OCI-M2 (cell line): ENCODE measurements around the gene SCART1.
"Not testable (repeated sequence)": the region's sequence is repeated elsewhere in the genome, so short reads cannot be mapped to it uniquely, and the experiment has no call there.

Source experiments
- DNase-seq: peaks from one replicate; lab custom pipeline; 2025; ENCODE audit not compliant: unreplicated experiment; lab: John Stamatoyannopoulos, UW

Gene SCART1

DNA sequence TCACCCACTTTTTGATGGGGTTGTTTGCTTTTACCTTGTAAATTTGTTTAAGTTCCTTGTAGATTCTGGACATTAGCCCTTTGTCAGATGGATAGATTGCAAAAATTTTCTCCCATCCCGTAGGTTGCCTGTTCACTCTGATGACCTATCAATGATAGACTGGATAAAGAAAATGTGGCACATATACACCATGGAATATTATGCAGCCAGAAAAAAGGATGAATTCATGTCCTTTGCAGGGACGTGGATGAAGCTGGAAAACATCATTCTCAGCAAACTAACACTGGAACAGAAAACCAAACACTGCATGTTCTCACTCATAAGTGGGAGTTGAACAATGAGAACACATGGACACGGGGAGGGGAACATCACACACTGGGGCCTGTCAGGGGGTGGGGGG is 15.5 kb downstream of the SCART1 start:
- not testable (repeated sequence) for DNase-seq

DNA sequence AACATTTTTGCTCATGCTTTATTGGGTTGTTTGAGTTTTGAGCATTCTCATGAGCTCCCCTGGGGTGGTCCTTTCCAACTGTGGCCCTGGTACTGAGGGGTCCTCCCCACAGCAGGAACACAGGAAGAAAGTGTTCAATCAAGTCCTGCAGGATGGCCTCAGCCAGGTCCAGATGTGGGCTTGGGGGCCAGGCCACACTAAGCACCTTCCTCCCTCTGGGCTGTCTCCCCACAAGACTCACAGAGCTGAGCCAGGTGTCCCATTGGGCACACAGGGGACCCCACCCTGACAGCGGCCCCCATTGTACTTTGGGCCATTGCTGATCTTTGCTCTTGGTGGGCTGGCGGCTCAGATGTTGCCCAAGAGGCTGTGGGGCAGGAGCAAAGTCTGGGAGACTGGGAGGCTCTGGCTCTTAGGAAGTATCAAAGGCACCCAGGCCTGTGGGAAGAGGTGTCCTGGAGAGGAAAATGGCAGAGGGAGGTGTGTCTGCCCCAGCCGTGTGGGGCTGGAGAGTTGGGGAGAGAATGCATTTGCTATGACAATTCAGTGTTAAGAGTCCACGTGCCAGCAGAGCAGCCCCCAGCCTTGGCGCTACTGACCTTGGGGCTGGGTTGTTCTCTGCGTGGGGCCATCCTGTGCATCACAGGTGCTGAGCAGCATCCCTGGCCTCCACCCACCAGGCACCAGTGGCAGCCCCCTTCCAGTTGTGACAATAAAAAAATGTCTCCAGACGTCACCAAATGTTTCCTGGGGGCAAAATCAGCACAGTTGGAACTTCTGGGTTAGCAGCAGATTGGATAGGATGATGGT is 17.8 kb downstream of the SCART1 start:
- no peak for DNase-seq

DNA sequence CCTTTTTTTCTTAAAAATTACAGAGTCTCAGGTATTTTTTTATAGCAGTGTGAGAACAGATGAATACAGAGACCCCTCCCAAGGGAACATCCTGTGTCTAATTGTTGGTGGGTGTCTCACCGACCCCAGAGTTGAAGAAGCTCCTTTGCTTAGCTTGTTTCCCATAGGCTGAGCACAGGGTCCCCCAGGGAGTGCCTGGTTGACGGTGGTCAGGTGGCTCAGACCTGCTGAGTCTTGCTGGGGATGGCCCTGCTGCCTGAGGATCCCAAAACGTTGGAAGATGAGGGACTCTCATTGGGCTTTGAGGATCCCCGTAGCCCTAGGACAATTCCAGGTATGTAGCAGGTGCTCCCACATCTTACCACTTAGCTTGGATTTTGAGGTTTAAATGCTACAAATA is 19.5 kb downstream of the SCART1 start:
- no peak for DNase-seq

DNA sequence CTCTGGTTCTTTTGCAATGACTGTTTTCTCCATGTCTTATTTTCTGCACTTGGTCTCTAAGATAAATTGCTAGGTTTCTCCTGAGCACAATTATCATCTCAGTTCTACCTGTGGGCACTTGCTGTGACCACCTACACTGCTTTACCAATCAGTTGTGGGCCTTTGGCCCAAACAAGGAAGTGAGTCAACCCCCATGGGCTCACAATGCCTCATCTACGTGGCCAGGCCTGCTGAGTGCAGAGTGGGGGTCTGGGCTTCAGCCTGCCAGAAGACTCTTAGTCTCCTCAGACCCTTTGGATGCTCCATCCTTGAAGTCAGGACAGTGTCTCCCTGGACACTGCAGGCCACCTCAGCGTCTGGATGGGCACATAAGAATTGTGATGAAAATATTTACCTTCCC is 20.3 kb downstream of the SCART1 start:
- no peak for DNase-seq

DNA sequence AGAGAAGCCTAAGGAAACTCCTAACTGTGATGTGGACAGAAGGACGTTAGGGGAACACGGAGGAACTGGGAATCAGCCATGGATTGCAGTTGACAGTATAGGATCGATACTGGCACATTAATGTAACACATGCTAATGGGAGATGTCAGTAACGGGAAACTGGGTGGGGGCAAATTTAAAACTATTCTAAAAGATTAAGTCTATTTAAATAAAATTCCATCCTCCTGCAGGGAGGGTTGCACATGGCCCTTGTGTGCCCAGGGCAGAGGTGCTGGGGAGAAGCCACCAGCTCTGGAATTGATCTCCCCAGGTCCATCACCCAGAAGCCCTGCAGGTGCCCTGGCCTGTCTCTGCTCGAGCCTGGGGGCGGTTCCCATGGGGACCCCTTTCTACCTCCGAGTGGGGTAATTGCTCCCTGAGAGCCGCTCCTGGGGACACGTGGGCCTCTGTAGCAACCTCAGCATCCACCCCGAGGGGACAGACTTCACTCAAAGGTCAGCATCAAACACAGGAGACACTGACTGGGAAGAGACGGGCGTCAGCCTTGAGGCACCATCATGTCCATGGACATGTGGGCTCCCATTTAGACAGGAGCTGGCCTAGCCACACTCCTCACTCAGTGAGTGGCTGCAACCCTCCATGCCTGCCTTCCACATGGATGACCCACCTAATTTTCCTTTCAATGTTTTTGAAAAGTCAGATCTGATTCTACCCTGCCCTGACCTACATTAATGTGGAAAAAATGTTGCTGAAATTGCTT is 21.1 kb downstream of the SCART1 start:
- DNase-seq: no peak

DNA sequence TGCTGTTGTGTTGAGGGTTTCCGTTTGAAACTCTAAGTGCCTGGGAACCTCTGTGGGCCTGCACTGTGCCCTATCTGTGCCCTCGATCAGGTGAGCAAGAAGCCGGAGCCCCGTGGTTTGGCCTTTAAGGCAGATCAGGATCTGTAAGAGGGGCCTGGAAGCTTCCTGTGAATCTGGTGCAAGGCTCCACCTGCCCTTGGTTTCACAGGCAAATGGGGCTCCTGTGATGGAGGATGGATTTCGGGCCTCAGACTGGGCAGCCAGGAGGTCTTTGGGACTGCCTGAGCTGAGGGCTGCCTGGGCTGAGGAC is 21.6 kb downstream of the SCART1 start:
- no peak for DNase-seq

DNA sequence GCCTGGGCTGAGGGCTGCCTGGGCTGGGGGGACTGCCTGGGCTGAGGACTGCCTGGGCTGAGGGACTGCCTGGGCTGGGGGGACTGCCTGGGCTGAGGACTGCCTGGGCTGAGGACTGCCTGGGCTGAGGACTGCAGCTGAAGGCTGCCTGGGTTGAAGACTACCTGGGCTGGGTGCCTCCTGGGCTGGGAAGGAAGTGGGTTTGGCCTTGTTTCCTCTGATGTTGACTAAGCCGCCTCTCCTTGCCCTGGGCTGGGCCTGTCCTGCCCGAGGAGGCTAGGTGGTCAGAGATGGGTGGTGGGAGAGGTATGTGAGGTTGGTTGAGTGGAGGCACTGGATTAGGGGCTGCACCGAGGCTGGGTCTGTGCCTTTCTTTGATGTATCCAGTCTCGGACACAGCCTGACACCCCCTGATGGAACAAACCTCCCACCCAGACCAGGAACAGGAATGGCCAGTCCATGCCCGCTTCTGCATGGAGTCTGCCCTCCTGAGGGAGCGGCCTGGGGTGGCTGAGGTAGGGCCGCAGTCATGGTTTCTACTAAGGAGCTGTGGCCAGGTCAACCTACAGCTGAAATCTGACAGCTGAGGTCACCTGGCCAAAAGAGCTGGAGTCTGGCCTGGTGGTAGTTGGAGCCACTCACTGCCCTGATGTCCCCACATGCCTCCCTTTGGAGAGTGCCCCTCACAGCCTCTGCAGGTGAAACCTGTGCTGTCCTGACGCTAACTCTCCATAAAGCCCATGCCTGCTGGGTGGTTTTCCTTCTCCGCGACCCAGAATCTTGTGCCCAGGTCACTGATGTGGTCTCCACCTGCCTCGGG is 22.3 kb downstream of the SCART1 start:
- DNase-seq: no peak

DNA sequence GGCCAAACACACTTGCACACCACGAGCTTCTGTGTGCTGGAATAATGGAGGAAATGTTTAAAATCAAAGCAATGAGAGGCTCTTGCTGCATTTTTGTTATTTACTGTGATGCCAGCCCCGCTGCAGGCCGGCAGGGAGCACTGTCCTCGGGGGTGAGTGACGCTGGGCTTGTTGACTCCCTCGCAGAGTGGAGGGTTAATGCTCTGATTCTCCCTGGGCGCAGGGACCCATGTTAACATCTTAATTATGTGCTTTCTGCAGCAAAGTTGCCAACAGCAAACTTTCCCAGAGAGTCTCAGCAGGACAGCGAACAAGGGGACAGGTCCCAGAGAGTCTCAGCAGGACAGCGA is 22.9 kb downstream of the SCART1 start:
- DNase-seq: no peak

DNA sequence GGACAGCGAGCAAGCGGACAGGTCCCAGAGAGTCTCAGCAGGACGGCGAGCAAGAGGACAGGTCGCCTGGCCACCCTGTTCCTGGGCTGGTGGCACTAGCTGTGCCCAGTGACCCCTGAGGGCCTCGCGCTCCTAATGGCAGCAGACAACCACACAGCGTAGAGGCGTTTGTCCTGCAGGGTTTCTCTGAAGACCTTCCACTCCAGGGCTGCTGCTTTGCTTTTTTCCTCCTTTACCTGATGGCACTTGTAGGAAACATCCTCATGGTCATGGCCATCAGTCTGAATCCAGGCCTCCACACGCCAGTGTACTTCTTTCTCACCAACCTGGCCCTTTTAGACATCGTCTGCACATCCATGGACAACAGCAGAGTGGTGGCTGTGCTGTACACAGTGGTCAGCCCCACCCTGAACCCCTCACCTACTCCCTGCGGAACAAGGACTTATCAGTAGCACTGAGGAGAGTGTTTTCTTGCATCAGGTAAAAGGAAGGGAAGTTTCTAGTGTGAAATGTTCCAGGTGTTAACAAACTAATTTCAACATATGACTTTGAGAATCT is 27.4 kb downstream of the SCART1 start:
- no peak for DNase-seq

DNA sequence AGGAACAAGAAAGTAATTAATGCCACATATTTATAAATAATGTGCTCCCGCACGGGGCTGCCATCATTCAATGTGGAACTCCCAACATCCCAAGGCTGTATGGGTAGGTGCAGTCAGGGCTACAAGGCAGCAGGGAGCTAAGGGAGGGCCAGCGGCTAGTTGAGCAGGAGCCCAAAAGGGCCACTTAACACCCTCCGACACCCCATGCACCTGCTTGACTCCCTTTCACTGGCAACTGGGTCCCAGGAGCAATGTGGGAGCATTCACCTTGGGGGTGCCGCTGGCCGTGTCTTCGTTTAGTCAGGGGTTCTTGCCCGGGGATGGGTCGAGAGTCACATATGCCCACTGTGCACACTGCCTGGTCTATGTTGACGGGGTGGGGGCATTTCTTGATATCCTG is 27.9 kb downstream of the SCART1 start:
- DNase-seq: no peak

DNA sequence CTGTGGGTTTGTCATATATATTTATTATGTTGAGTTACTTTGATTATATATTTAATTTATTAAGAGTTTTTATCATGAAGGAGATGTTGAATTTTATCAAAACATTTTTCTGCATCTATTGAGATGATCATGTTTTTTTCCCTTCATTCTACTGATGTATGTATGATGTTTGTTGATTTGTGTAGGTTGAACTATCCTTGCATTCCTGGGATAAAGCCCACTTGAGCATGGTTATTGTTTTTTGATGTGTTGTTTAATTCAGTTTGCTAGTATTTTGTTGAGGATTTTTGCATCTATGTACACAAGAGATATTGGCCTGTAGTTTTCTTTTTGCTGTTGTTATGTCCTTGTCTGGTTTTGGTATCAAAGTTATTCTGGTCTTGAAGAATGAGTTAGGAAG is 31.1 kb downstream of the SCART1 start:
- DNase-seq: no peak

DNA sequence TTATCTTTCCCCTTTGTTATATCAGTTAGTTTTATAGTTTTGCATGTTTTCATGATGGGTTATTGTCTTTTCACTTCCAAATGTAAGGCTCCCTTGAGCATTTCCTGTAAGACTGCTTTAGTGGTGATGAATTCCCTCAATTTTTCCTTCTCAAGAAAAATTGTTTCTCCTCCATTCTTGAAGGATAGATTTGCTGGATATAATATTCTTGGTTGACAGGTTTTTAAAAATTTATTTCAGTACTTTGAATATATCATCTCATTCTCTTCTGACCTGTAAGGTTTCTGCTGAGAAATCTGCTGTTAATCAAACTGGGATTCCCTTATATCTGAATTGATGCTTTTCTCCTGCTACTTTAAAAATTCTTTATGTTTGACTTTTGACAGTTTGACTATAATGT is 33.3 kb downstream of the SCART1 start:
- no peak for DNase-seq

DNA sequence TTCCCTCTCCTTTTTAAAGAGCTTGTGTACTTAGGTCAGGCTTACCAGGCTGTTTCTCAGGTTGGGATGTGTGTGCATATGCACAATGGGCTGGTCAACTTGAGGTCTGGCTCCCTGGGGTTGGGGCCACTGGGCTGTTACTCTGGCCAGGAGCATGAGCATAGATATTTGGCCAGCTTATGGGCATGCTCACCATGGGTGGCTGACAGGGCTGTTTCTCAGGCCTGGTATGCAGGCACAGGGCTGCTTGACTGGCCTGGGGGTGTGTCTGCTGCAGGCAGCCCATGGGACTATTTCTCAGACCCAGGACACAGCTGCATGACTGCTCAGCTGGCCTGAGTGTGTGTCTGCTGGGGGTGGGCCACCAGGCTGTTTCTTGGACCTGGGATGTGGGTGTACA is 34.6 kb downstream of the SCART1 start:
- no peak for DNase-seq

DNA sequence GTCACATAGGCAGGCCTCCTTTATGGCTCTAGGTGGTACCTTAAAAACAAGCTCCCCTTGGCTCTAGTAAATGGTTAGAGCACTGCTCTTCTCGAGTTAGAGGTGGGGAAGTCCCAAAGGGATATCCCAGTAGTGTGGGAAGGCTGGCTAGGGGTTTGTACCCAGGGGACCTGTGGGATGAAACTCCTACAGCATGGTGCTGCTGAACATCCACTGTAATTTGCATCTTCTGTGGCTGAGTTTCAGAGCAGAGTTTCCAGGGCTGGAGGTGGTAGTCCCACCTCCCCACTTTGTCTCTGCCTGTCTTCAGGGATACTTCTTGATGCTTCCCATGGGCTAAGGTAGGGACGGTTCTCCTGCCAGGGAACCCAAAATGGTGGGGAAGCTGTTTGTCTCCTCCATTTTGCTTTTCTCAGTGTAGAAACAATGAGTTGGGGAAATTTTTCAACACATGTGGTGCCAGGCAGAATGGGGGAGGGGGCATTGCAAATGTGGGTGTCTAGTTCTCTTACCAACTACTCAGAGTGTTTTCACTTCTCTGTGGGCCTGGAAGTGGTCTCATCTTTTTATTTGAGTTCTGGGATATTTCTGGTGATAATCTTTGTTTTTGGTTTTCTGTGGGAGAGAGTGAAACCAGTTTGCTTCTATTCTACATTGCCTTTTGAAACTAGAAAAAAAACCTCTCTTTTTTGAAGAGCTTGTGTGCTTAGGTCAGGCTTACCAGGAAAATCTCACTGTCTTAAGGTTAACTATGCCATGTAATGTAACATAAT is 36.3 kb downstream of the SCART1 start:
- DNase-seq: no peak

DNA sequence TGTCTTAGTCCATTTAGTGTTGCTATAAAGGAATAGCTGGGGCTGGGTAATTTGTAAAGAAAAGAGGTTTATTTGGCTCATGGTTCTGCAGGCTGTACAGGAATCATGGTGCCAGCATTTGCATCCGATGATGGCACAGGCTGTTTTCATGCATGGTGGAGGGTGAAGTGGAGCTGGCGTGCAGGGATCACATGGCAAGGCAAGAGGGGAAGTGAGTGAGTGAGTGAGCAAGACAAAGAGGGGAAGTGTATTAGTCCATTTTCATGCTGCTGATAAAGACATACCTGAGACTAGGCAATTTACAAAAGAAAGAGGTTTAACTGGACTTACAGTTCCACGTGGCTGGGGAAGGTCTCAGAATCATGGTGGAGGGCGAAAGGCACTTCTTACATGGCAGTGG is 39.8 kb downstream of the SCART1 start:
- not testable (repeated sequence) for DNase-seq

DNA sequence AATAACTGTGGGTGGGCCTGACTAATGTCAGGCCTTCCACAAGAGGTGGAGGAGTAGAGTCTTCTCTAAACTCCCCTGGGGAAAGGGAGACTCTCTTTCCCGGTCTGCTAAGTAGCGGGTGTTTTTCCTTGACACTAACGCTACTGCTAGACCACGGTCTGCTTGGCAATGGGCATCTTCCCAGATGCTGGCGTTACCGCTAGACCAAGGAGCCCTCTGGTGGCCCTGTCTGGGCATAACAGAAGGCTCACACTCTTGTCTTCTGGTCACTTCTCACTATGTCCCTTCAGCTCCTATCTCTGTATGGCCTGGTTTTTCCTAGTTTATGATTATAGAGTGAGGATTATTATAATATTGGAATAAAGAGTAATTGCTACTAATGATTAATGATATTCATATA is 43.6 kb downstream of the SCART1 start:
- not testable (repeated sequence) for DNase-seq

DNA sequence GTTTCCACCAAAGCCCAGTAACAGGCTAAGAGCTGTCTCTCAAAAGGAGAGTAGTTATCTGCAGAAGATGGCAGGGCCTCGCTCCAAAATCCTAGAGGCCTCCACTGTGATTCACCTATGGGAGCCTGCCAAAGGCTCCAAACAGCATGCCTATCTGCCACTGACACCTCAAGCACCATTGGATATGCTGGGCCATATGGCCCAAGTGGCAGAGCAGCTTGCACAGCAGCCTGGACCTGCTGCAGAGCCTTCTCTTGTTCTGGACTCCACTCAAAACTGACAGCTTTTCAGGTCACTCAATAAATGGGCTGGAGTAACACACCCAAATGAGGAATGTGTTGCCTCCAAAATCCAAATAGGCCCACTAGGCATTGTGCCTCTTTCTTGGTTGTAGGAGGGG is 45.4 kb downstream of the SCART1 start:
- DNase-seq: not testable (repeated sequence)

DNA sequence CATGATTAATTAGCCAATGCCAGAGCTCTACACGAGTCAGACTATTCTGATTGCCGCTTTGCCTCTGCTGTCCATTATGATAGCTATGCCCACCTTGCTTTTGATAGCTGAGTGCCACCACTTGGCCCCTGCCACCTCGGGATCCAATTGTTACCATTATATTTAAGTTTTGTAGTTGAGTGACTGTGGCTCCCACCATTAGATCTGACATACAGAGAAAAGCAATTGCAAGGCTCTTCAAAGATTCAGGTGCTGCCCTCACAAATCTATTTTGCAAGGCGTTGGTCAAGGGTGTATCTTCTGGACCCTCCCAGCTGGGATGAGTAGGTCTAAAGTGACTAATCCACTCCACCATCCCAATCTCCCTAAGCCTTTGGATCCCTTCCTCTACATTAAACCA is 47.2 kb downstream of the SCART1 start:
- not testable (repeated sequence) for DNase-seq

DNA sequence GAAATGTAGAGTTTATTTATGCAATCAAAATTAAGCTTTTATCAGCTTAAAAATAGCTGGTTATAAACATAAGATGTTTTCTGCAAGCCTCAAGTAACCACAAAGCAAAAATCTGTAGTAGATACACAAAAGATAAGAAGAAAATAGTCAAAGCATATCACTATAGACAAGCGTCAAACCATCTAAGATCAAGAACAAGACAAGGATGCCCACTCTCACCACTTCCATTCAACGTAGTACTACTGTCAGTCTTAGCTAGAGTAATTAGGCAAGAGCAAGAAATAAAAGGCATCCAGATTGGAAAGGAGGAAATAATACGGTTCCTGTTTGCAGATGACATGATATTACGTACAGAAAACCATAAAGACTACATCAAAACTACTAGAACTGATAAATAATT is 56.0 kb downstream of the SCART1 start:
- DNase-seq: no peak

DNA sequence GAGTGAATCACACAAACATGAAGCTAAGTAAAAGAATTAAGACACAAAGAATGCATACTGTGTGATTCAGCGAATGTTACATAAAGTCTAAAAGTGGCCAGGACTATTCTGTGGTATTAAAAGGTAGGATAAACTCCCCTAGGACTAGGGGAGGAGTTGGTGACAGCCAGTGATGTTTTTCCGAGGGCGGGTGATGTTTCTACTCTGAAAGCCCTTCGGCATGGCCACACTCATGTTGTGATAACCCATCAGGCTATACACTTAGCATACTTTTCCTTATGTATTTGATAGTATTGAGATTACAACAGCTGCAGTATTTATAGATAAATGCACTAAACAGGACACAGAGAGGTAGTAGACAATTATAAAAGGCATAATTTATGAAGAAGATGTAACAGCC is 57.7 kb downstream of the SCART1 start:
- DNase-seq: no peak
